ENCODE measurements around the gene ZNF69. TPM values are rescaled to one million over a fixed set of nuclear protein-coding genes. Genes with fewer than 3 reads are reported as not detected.
A peak's percentile ranks its signal among the peaks of the same experiment; 100 is the strongest.
"Not testable (repeated sequence)": the region's sequence is repeated elsewhere in the genome, so short reads cannot be mapped to it uniquely, and the experiment has no call there.

ZNF69 gene
- polyA plus RNA-seq, 1 donor, result 32.2 TPM

GRCh38 chr19:11890634-11891033, 3.1 kb downstream of the ZNF69 start:
- no peak for DNase-seq

- no peak for DNase-seq
These were observed 7.3 kb downstream of the ZNF69 start for GRCh38 chr19:11894851-11895250.

GRCh38 chr19:11902228-11902627, 14.6 kb downstream of the ZNF69 start:
- DNase-seq, result no peak

GRCh38 chr19:11905928-11906327, 18.3 kb downstream of the ZNF69 start:
- DNase-seq, result no peak

- not testable (repeated sequence) for DNase-seq
These were observed 24.4 kb downstream of the ZNF69 start for GRCh38 chr19:11911937-11912336.

GRCh38 chr19:11914417-11915051, 27.0 kb downstream of the ZNF69 start:
- DNase-seq, result not testable (repeated sequence)

GRCh38 chr19:11921852-11922495, 34.4 kb downstream of the ZNF69 start:
- DNase-seq, result no peak

GRCh38 chr19:11924886-11925650, 37.5 kb downstream of the ZNF69 start, which contains the start of gene ZNF700:
ZNF700 (plus strand) TSS chr19:11925107; CDS start chr19:11925211, 104 bp downstream.
- DNase-seq, result peak; percentile 95

- DNase-seq, result not testable (repeated sequence)
These were observed 38.1 kb downstream of the ZNF69 start for GRCh38 chr19:11925651-11926187.

GRCh38 chr19:11927227-11927626, 39.6 kb downstream of the ZNF69 start:
- DNase-seq, result no peak

GRCh38 chr19:11931051-11931450, 43.5 kb downstream of the ZNF69 start:
- no peak for DNase-seq

GRCh38 chr19:11931513-11931912, 43.9 kb downstream of the ZNF69 start:
- DNase-seq, result no peak

GRCh38 chr19:11935829-11936228, 48.2 kb downstream of the ZNF69 start:
- DNase-seq, result not testable (repeated sequence)

GRCh38 chr19:11938383-11938782, 50.8 kb downstream of the ZNF69 start:
- not testable (repeated sequence) for DNase-seq

- not testable (repeated sequence) for DNase-seq
These were observed 53.8 kb downstream of the ZNF69 start for GRCh38 chr19:11941361-11941887.

GRCh38 chr19:11942008-11942842, 54.6 kb downstream of the ZNF69 start:
- no peak for DNase-seq

- no peak for DNase-seq
These were observed 55.2 kb downstream of the ZNF69 start for GRCh38 chr19:11942843-11943108.

- no peak for DNase-seq
These were observed 57.1 kb downstream of the ZNF69 start for GRCh38 chr19:11944656-11945055.

GRCh38 chr19:11948646-11949045, 61.1 kb downstream of the ZNF69 start:
- DNase-seq, result no peak

- DNase-seq, result no peak
These were observed 61.6 kb downstream of the ZNF69 start for GRCh38 chr19:11949201-11949600.

GRCh38 chr19:11949614-11950080, 62.1 kb downstream of the ZNF69 start:
- not testable (repeated sequence) for DNase-seq

- no peak for DNase-seq
These were observed 62.7 kb downstream of the ZNF69 start for GRCh38 chr19:11950312-11950711.
